ENCODE measurements around the gene RNF126.

DNA sequence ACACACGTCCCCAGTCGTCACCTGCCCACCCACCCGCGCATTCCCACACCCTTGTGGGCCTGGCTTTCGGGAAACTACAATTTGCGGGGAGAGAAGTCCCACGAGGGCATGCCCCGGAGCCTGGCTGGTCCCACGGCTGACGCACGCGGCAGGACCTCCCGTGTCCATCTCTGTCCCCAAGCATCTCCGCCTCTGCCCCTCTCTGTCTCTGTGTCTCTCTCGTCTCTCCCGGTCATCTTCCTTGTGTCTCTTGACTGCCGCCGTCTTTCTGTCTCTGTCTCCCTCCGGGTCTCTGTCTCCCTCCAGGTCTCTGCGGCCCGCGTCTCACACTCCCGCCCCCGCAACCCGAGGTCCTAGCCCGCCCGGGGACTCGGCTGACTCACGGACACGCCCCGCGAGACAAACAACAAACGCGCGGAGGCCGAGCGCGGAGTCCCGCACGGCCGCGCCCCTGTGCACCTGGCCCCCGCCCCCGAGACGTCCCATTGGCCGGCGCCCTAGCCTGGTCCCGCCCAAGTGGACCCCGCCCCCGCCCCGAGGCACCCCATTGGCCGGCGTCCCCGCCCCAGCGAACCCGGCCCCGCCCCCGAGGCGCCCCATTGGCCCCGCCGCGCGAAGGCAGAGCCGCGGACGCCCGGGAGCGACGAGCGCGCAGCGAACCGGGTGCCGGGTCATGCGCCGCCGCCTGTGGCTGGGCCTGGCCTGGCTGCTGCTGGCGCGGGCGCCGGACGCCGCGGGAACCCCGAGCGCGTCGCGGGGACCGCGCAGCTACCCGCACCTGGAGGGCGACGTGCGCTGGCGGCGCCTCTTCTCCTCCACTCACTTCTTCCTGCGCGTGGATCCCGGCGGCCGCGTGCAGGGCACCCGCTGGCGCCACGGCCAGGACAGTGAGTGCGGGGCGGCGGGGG is 23.5 kb downstream of the RNF126 start, which contains the start of gene FGF22:
- TF ChIP-seq GATA2 (IDR thresholded peaks at IDR 0.05; ENCODE audit: low read depth, low read length) (no peak), GATA3 (IDR thresholded peaks at IDR 0.05; ENCODE audit: low read depth, low read length) (no peak)

Data from SH-SY5Y (cell line).